ENCODE measurements around the gene BANP.

GRCh38 chr16:87973717-87974116, 22.5 kb downstream of the BANP start:
- no peak for TF ChIP-seq CTCF (IDR thresholded peaks at IDR 0.05; ENCODE audit: borderline replicate concordance, extremely low read depth, low read length, poor library complexity, severe bottlenecking)
- TF ChIP-seq EZH2 (IDR thresholded peaks at IDR 0.05; ENCODE audit: borderline replicate concordance, low read depth, low read length, severe bottlenecking) = no peak
